ENCODE measurements around the gene SEC61G.
A peak's percentile ranks its signal among the peaks of the same experiment; 100 is the strongest.

Gene SEC61G

DNA sequence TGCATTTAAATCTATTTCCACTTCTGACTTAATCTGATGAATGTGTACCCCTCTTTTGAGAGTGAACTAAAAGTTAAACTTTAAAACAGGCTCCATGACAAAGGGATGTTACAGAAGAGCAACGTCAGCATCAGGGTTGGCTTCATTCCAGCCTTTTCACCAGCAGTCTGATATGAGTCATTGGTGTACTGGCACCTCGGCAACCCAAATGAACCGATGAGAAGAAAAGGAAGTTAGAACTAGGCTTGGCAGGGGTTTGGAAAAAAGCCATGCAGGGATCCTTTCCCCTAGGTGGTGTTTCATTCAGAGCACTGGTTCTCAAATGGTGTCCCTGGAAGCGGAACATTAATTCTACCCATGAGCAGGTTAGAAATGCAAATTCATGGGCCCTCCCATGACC, 53.6 kb downstream of the SEC61G start:
- DNase-seq: peak; percentile 95
- in situ Hi-C loops (cut with HindIII; ENCODE audit: low pct_ligation_motif_present, low pct_unique_long_range_greater_than_20kb, low sequenced_read_pairs): no loop called here

DNA sequence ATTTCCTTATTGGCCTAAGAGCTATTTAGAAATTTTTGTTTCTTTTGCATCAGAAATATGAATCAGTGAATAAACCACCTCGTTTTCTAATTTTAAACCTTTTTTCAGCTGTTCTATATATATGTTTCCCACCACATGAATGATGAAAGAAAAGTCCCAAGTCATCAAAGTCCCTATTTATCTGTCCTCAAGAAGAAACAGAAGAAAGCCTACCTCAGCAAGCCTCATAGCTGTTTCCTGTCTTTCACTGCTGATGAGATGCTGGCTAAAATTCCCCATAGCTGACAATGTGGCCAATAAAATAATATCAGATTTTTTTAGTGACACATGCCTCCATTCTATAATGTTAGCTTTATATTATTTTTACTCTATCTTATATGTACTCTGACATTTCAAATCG, 54.2 kb downstream of the SEC61G start:
- in situ Hi-C loops (cut with HindIII; ENCODE audit: low pct_ligation_motif_present, low pct_unique_long_range_greater_than_20kb, low sequenced_read_pairs): no loop called here
- DNase-seq: no peak
